HG02938 (cell line): Measurements from ENCODE around the gene CAMK1G.

ENCODE experiments used
- ATAC-seq: cut with Tn5 transposase; IDR thresholded peaks from one replicate; pipeline ENCODE4 v1.9.1; 2021; ENCODE audit warnings: mild to moderate bottlenecking, moderate library complexity; ENCODE audit not compliant: unreplicated experiment

CAMK1G gene

GRCh38 chr1:209657140-209657879 lies 73.8 kb downstream of the CAMK1G start:
- no peak for ATAC-seq

DNA sequence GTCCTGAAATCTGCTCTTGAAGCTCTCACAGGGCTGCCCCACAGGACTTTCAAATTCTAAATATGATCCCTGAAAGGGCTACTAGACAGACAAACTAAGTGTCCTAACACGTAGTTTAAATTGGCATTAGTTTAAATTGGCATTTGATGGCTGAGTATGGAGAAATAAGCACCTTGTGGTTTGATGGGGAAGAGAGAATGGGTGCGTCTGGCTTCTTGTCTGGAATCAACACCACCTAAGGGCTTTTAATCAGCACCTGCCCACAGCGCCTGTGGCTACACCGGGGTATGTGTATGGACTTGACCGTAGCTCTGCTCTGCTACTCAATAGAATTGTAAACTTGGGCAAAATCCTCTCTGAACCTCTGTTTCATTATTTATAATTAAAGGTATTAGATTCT lies 74.4 kb downstream of the CAMK1G start:
- ATAC-seq: no peak

GRCh38 chr1:209659909-209660308 lies 76.4 kb downstream of the CAMK1G start:
- peak; percentile 88 for ATAC-seq

- ATAC-seq: no peak
These were observed 77.6 kb downstream of the CAMK1G start for GRCh38 chr1:209661071-209661470.

- no peak for ATAC-seq
These were observed 79.4 kb downstream of the CAMK1G start for GRCh38 chr1:209662879-209663327.
